ENCODE results near the gene POLA2. TPM values are rescaled to one million over a fixed set of nuclear protein-coding genes. Genes with fewer than 3 reads are reported as not detected.
"Not testable (repeated sequence)": the region's sequence is repeated elsewhere in the genome, so short reads cannot be mapped to it uniquely, and the experiment has no call there.

The POLA2 gene
- total RNA-seq, 4 donors from 2014 or later: 6.8 to 25.6 (median 13.1) TPM

- Histone ChIP-seq H3K4me3 (no peak overlapping the region), H3K4me1 (no peaks in the 10 kb centered on the region), H3K27ac (no peak overlapping the region), H3K9me3 (no peaks in the 10 kb centered on the region), H3K36me3 (no peaks in the 10 kb centered on the region), H3K27me3 (no peaks in the 10 kb centered on the region)
- TF ChIP-seq, protein P1, sequence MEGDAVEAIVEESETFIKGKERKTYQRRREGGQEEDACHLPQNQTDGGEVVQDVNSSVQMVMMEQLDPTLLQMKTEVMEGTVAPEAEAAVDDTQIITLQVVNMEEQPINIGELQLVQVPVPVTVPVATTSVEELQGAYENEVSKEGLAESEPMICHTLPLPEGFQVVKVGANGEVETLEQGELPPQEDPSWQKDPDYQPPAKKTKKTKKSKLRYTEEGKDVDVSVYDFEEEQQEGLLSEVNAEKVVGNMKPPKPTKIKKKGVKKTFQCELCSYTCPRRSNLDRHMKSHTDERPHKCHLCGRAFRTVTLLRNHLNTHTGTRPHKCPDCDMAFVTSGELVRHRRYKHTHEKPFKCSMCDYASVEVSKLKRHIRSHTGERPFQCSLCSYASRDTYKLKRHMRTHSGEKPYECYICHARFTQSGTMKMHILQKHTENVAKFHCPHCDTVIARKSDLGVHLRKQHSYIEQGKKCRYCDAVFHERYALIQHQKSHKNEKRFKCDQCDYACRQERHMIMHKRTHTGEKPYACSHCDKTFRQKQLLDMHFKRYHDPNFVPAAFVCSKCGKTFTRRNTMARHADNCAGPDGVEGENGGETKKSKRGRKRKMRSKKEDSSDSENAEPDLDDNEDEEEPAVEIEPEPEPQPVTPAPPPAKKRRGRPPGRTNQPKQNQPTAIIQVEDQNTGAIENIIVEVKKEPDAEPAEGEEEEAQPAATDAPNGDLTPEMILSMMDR (IDR thresholded peaks at IDR 0.05): no peak
- no peak for TF ChIP-seq POLR2A (IDR thresholded peaks at IDR 0.05)
- DNase-seq: no peak
Observed at GRCh38 chr11:65246506-65246905, 15.3 kb upstream of the POLA2 start.

DNA sequence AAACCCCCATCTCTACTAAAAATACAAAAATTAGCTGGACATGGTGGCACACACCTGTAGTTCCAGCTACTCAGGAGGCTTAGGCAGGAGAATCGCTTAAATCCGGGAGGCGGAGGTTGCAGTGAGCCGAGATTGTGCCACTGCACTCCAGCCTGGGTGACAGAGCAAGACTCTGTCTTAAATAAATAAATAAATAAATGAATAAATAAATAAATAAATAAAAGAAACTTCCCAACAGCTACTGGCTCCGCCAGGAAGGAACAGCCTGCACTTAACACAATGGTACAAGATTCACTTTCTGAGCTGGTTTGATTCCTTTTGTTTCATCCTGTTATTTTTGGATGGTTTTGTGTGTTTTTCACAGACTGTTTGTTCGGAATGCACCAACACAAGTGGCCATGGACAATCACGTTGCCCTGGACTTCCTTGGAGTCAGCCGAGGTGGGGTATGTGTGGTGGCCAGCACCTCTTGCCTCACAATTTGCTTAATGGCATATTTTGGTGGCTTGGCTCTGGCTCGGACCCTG is 13.5 kb upstream of the POLA2 start:
- not testable (repeated sequence) for H3K9me3 ChIP-seq, H3K27ac ChIP-seq, DNase-seq, H3K36me3 ChIP-seq, H3K4me3 ChIP-seq, H3K4me1 ChIP-seq, H3K27me3 ChIP-seq

GRCh38 chr11:65251476-65251875 is 10.3 kb upstream of the POLA2 start:
- TF ChIP-seq POLR2A (IDR thresholded peaks at IDR 0.05): no peak
- TF ChIP-seq, protein P1 (IDR thresholded peaks at IDR 0.05): no peak
- no peaks in the 10 kb centered on the region for H3K27me3 ChIP-seq
- H3K4me1 ChIP-seq: no peaks in the 10 kb centered on the region
- H3K9me3 ChIP-seq: no peaks in the 10 kb centered on the region
- no peak overlapping the region for H3K4me3 ChIP-seq
- H3K27ac ChIP-seq: no peak overlapping the region
- H3K36me3 ChIP-seq: no peaks in the 10 kb centered on the region
- no peak for DNase-seq

DNA sequence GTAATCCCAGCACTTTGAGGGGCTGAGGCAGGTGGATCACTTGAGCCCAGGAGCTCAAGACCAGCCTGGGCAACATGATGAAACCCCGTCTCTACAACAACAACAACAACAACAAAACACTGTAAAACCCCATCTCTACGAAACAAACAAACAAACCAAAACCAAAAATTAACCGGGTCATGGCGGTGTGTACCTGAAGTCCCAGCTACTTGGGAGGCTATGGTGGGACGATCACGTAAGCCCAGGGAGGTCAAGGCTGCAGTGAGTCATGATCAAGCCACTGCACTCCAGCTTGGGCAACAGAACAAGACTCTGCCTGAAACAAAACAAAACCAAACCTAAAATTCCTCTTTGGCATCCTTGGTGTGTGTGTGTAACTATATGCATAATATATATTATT is 7.0 kb upstream of the POLA2 start:
- peak in 1 of 3 donors; percentile 36 for DNase-seq
- no peaks in the 10 kb centered on the region for H3K36me3 ChIP-seq
- no peaks in the 10 kb centered on the region for H3K4me1 ChIP-seq
- no peak overlapping the region for H3K4me3 ChIP-seq
- H3K9me3 ChIP-seq: no peaks in the 10 kb centered on the region
- H3K27me3 ChIP-seq: no peaks in the 10 kb centered on the region
- no peak overlapping the region for H3K27ac ChIP-seq
- TF ChIP-seq, protein P1 (IDR thresholded peaks at IDR 0.05): no peak

- H3K4me1 ChIP-seq: peaks cover 0 to 14% (median 7%) of the 10 kb centered on the region in 4 donors
- H3K27me3 ChIP-seq: no peaks in the 10 kb centered on the region
- H3K4me3 ChIP-seq: no peak overlapping the region
- no peaks in the 10 kb centered on the region for H3K36me3 ChIP-seq
- no peak for TF ChIP-seq POLR2A (IDR thresholded peaks at IDR 0.05)
- TF ChIP-seq, protein P1 (IDR thresholded peaks at IDR 0.05): no peak
- H3K9me3 ChIP-seq: no peaks in the 10 kb centered on the region
- H3K27ac ChIP-seq: no peak overlapping the region
- DNase-seq: no peak
Observed at GRCh38 chr11:65258988-65259387, 2.8 kb upstream of the POLA2 start.

DNA sequence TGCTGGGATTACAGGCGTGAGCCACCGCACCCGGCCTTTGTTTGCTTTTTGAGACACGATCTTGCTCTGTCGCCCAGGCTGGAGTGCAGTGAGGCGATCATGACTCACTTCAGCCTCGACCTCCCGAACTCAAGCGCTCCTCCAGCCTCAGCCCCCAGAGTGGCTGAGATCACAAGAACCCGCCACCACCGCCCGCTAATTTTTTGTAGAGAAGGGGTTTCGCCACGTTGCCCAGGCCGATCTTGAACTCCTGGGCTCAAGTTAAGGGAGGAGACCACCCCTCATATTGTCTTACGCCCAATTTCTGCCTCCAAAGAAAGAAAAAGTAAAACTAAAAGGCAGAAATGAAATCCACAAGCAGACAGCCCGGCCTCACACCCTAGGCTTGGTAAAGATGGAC is 1.5 kb upstream of the POLA2 start:
- Histone ChIP-seq H3K36me3 (no peaks in the 10 kb centered on the region), H3K4me3 (no peak overlapping the region), H3K27ac (no peak overlapping the region), H3K27me3 (no peaks in the 10 kb centered on the region), H3K4me1 (peaks cover 0 to 14% (median 7%) of the 10 kb centered on the region in 4 donors), H3K9me3 (no peaks in the 10 kb centered on the region)
- DNase-seq: no peak
- TF ChIP-seq POLR2A (IDR thresholded peaks at IDR 0.05): no peak
- TF ChIP-seq, protein P1 (IDR thresholded peaks at IDR 0.05): no peak

All from Peyer's patch (tissue), 4 donors.